Lung (tissue), 12 donors: ENCODE measurements around the gene SGTA. TPM values are rescaled to one million over a fixed set of nuclear protein-coding genes. Genes with fewer than 3 reads are reported as not detected.

Source experiments
- ATAC-seq: fragments of 200-7000 bp; cut with Tn5 transposase; one replicate; pipeline ENCODE4 v1.9.1; 2020; ENCODE audit warnings: moderate number of reproducible peaks; ENCODE audit not compliant: insufficient read depth, low FRiP score
- DNase-seq, 3 donors: peaks; one replicate each; pipeline ENCODE4 v3.0.0-alpha.2; 2013 to 2017
- H3K27ac ChIP-seq, 2 donors: one replicate each; pipeline ENCODE4 v1.5.1; 2013; ENCODE audit warnings: mild to moderate bottlenecking in 2 of 2, moderate library complexity in 2 of 2, control low read depth in 1 of 2, inconsistent platforms in 1 of 2, low read depth in 1 of 2, low read length in 1 of 2
- H3K27me3 ChIP-seq, 3 donors: one replicate each; pipeline ENCODE4 v1.5.1; 2013; ENCODE audit warnings: low read length in 2 of 3; ENCODE audit not compliant: control insufficient read depth in 3 of 3, insufficient read depth in 3 of 3
- H3K36me3 ChIP-seq, 4 donors: one replicate each; pipeline ENCODE4 v1.5.1; 2013; ENCODE audit warnings: low read length in 4 of 4, mild to moderate bottlenecking in 1 of 4, moderate library complexity in 1 of 4; ENCODE audit not compliant: control insufficient read depth in 4 of 4, insufficient read depth in 4 of 4
- H3K4me1 ChIP-seq, 5 donors: one replicate each; pipeline ENCODE4 v1.5.1; 2013; ENCODE audit warnings: low read length in 5 of 5, mild to moderate bottlenecking in 2 of 5, moderate library complexity in 1 of 5; ENCODE audit not compliant: control insufficient read depth in 5 of 5, insufficient read depth in 5 of 5
- H3K4me3 ChIP-seq: one replicate; pipeline ENCODE4 v1.5.1; 2013; ENCODE audit warnings: mild to moderate bottlenecking, control low read depth, moderate library complexity
- H3K9ac ChIP-seq, 2 donors: one replicate each; pipeline ENCODE4 v1.5.1; 2013; ENCODE audit warnings: low read length in 2 of 2, control low read depth in 1 of 2; ENCODE audit not compliant: insufficient read depth in 1 of 2
- H3K9me3 ChIP-seq, 4 donors: one replicate each; pipeline ENCODE4 v1.5.1; 2013; ENCODE audit warnings: low read length in 3 of 4, mild to moderate bottlenecking in 1 of 4, moderate library complexity in 1 of 4; ENCODE audit not compliant: control insufficient read depth in 4 of 4, insufficient read depth in 3 of 4
- whole genome bisulfite sequencing, 2 donors: extraction: QIAGEN DNeasy Blood & Tissue Kit; methylation state at CpG; one replicate each; pipeline ENCODE4 v1.1.7; 2013; 5-methylcytosine and 5-hydroxymethylcytosine counted together
- polyA plus RNA-seq, 2 donors: library from polyadenylated mRNA; stranded (reverse); fragments of 200-250 nt; gene quantifications; one replicate each; pipeline ENCODE4 v1.2.1, GENCODE V29; 2013
- total RNA-seq, 2 donors: library from RNA; depleted of rRNA in 1 of 2; stranded (reverse); fragments of >200 nt in 1 of 2; gene quantifications; one replicate each; pipeline ENCODE4 v1.2.1, GENCODE V29; 2014 to 2021
- TF ChIP-seq, protein P1 (sequence below): IDR thresholded peaks from 2 replicates; pipeline ENCODE4 v1.5.1; 2012; ENCODE audit warnings: mild to moderate bottlenecking; ENCODE audit errors: control extremely low read depth, extremely low read depth
- donor health status: control.
- donor health status: control.
- donor health status: Bipolar disorder and iron deficiency.
- donor health status: healthy.
- donor health status: DM: yes; HTN: yes; CAD: no.

Gene SGTA
- total and polyA plus RNA-seq, 4 donors: 33.3 to 64.7 (median 51.9) TPM

- DNase-seq (no peak), ATAC-seq (no peak)
- 84 to 85% methylated on average over 23 of the region's 23 CpGs for WGBS, 2 donors
- Histone ChIP-seq H3K9ac (no peak overlapping the region), H3K27me3 (peaks cover 0 to 16% (median 5%) of the 10 kb centered on the region in 3 donors), H3K36me3 (peaks cover 0 to 14% (median 0%) of the 10 kb centered on the region in 4 donors), H3K9me3 (no peaks in the 10 kb centered on the region), H3K4me3 (no peak overlapping the region), H3K4me1 (peaks cover 0 to 11% (median 0%) of the 10 kb centered on the region in 5 donors), H3K27ac (no peak overlapping the region)
- TF ChIP-seq, protein P1, sequence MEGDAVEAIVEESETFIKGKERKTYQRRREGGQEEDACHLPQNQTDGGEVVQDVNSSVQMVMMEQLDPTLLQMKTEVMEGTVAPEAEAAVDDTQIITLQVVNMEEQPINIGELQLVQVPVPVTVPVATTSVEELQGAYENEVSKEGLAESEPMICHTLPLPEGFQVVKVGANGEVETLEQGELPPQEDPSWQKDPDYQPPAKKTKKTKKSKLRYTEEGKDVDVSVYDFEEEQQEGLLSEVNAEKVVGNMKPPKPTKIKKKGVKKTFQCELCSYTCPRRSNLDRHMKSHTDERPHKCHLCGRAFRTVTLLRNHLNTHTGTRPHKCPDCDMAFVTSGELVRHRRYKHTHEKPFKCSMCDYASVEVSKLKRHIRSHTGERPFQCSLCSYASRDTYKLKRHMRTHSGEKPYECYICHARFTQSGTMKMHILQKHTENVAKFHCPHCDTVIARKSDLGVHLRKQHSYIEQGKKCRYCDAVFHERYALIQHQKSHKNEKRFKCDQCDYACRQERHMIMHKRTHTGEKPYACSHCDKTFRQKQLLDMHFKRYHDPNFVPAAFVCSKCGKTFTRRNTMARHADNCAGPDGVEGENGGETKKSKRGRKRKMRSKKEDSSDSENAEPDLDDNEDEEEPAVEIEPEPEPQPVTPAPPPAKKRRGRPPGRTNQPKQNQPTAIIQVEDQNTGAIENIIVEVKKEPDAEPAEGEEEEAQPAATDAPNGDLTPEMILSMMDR: no peak
Measured at GRCh38 chr19:2728783-2729387, 54.2 kb downstream of the SGTA start.

- no peak overlapping the region for H3K4me3 ChIP-seq
- ATAC-seq: no peak
- H3K27me3 ChIP-seq: peaks cover 0 to 16% (median 5%) of the 10 kb centered on the region in 3 donors
- H3K9me3 ChIP-seq: no peaks in the 10 kb centered on the region
- 66 to 72% methylated on average over 16 of the region's 16 CpGs for WGBS, 2 donors
- H3K4me1 ChIP-seq: peaks cover 0 to 17% (median 0%) of the 10 kb centered on the region in 5 donors
- TF ChIP-seq, protein P1: no peak
- peaks cover 0 to 6% (median 0%) of the 10 kb centered on the region in 4 donors for H3K36me3 ChIP-seq
- H3K9ac ChIP-seq: no peak overlapping the region
- H3K27ac ChIP-seq: no peak overlapping the region
- DNase-seq: no peak
Measured at GRCh38 chr19:2727640-2727944, 55.5 kb downstream of the SGTA start.

DNA sequence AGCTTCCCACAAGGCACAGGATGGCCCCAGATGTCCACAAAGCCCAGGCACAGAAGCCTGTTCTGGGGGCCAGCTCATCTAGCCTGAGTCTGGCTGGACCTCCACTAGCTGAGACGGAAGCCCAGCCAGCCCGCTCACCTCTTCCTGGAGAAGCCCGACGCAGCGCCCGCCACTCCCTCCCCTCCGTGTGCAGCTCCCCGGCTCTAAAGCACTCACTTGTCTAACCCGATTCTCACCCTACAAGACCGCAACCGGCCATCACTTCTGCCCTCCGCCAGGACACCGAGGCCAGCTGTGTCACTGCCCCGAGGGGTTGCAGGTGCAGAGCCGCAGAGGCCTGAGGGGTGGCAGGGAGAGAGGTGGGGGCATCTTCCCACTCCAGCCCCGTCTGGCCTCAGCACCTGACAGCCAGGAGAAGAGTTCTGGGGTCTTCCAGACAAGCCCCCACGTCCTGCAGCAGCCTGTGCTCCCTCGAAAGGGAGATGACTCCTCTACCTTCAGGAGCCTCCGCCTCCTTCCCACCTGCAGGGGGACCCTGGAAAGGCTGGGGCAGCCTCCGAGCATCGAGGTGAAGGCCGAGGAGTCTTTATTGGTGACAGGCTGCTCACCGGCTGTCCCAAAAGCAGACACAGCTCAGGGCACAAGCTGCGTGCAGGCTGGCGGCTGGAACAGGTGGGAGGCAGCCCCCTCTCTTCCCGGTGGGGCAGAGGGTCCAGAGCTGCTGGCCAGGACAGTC lies 56.0 kb downstream of the SGTA start:
- TF ChIP-seq, protein P1: no peak
- Histone ChIP-seq H3K9ac (no peak overlapping the region), H3K27ac (no peak overlapping the region), H3K4me3 (no peak overlapping the region), H3K27me3 (peaks cover 0 to 21% (median 8%) of the 10 kb centered on the region in 3 donors), H3K4me1 (peaks cover 0 to 17% (median 0%) of the 10 kb centered on the region in 5 donors), H3K9me3 (no peaks in the 10 kb centered on the region), H3K36me3 (peaks cover 0 to 2% (median 0%) of the 10 kb centered on the region in 4 donors)
- WGBS, 2 donors: 22 to 29% methylated on average over 25 to 26 of the region's 26 CpGs
- ATAC-seq: no peak
- DNase-seq: no peak
